Lower leg skin (tissue), 4 donors: ENCODE data around the gene ARHGAP10. TPM values are rescaled to one million over a fixed set of nuclear protein-coding genes. Genes with fewer than 3 reads are reported as not detected.

ENCODE experiments used
- DNase-seq, 2 donors: peaks; one replicate each; pipeline ENCODE4 v3.0.0-alpha.2; 2019; ENCODE audit warnings: low spot score in 2 of 2
- H3K4me3 ChIP-seq: fragments of 200-600 bp; sonication (generic); 2 replicates; pipeline ENCODE4 v1.5.1; 2017; ENCODE audit warnings: mild to moderate bottlenecking, low read depth; ENCODE audit not compliant: poor library complexity, severe bottlenecking
- CTCF ChIP-seq, 3 donors: fragments of 450-650 bp; IDR thresholded peaks; one replicate each; pipeline ENCODE4 v1.5.1; 2016; ENCODE audit warnings: antibody characterized with exemption in 3 of 3, mild to moderate bottlenecking in 3 of 3, moderate library complexity in 2 of 3
- POLR2A ChIP-seq, 2 donors: fragments of 450-650 bp; IDR thresholded peaks; one replicate each; pipeline ENCODE4 v1.6.1; 2016 to 2017; ENCODE audit warnings: antibody characterized with exemption in 2 of 2, mild to moderate bottlenecking in 1 of 2, moderate library complexity in 1 of 2
- WGBS, 2 donors: methylation state at CpG; one replicate each; pipeline ENCODE4 v1.1.5; 2018; 5-methylcytosine and 5-hydroxymethylcytosine counted together
- intact Hi-C: fragments of 100-400 bp; cut with DNase I; formaldehyde crosslinking; loops from one replicate; pipeline ENCODE4 v1.15.0; 2023; ENCODE audit warnings: low total_unique reads
- total RNA-seq, 4 donors: library from RNA; depleted of rRNA; stranded (reverse); fragments of >200 nt; gene quantifications; one replicate each; pipeline ENCODE4 v1.1.0, GENCODE V29; 2016

The ARHGAP10 gene
- total RNA-seq, 4 donors from 2014 or later: 30.6 to 45.8 (median 37.9) TPM

- no peak overlapping the region for H3K4me3 ChIP-seq
- intact Hi-C loops: no loop called here
- no peak for TF ChIP-seq POLR2A (IDR thresholded peaks at IDR 0.05)
- no peak for TF ChIP-seq CTCF (IDR thresholded peaks at IDR 0.05)
- no peak for DNase-seq
- WGBS, 2 donors: 69% methylated on average over 4 of the region's 4 CpGs
Observed at GRCh38 chr4:147816382-147817254, 84.7 kb downstream of the ARHGAP10 start.

DNA sequence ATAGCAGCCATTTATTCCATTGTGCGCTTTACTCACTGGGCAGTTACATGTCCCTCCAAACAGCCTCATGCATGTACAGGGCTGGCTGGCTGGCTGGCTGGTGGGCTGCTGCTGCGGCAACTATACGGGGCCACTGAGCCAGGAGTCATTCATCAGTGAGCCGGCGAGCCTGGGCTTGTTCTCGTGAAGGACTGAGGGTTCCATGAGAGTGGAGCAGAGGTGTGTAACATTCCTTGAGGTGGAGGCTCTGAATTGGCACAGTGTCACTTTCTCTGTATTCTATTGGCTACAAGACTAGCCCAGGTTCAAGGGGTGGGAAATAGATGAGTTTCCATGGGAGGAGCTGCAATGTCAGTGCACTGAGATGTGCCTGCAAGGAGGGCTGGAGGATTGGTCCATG, 89.1 kb downstream of the ARHGAP10 start:
- no peak for TF ChIP-seq CTCF (IDR thresholded peaks at IDR 0.05)
- no peak for TF ChIP-seq POLR2A (IDR thresholded peaks at IDR 0.05)
- H3K4me3 ChIP-seq: no peak overlapping the region
- WGBS, 2 donors: 65 to 67% methylated on average over 6 of the region's 6 CpGs
- DNase-seq: peak in 1 of 2 donors; percentile 46
- intact Hi-C loops: no loop called here

- H3K4me3 ChIP-seq: no peak overlapping the region
- intact Hi-C loops: no loop called here
- TF ChIP-seq CTCF (IDR thresholded peaks at IDR 0.05) (no peak), POLR2A (IDR thresholded peaks at IDR 0.05) (no peak)
- DNase-seq: no peak
- WGBS, 2 donors: 15 to 37% methylated on average over 2 of the region's 2 CpGs
Observed at GRCh38 chr4:147821555-147821954, 89.7 kb downstream of the ARHGAP10 start.

DNA sequence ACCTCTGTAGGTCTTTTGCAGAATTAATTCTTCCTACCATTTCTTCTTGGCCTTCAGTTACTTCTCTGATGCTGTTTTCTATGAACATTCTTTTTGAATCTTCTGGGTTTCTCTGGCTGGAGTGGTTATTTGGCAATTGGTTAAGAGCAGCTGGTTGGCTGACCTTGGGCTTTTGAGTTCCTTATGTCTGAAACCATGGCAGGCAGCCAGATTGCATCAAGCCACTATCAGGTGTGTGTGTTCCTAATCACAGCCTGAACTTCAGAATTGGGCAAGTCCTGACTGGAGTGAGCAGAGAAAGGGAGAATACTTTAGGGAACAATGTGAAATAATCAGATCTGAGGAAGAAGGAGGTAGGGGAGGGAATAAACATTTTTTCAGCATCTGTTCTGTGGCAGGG, 90.2 kb downstream of the ARHGAP10 start:
- TF ChIP-seq CTCF (IDR thresholded peaks at IDR 0.05) (no peak), POLR2A (IDR thresholded peaks at IDR 0.05) (no peak)
- peak; percentile 88 to 92 for DNase-seq
- intact Hi-C loops: no loop called here
- no peak overlapping the region for H3K4me3 ChIP-seq

GRCh38 chr4:147823130-147823529, 91.2 kb downstream of the ARHGAP10 start:
- intact Hi-C loops: no loop called here
- no peak overlapping the region for H3K4me3 ChIP-seq
- 89 to 92% methylated on average over 3 of the region's 3 CpGs for WGBS, 2 donors
- TF ChIP-seq POLR2A (IDR thresholded peaks at IDR 0.05) (no peak), CTCF (IDR thresholded peaks at IDR 0.05) (no peak)
- no peak for DNase-seq

- no peak for DNase-seq
Observed at GRCh38 chr4:147824316-147824715, 92.4 kb downstream of the ARHGAP10 start.

More at GRCh38 chr4:147824316-147824715, 92.4 kb downstream of the ARHGAP10 start:
- no peak overlapping the region for H3K4me3 ChIP-seq
- intact Hi-C loops: no loop called here
- TF ChIP-seq POLR2A (IDR thresholded peaks at IDR 0.05) (no peak), CTCF (IDR thresholded peaks at IDR 0.05) (no peak)
- WGBS, 2 donors: 95 to 96% methylated on average over 5 of the region's 5 CpGs
